HepG2 (cell line): Measurements from ENCODE around the gene SOST. TPM values are rescaled to one million over a fixed set of nuclear protein-coding genes. Genes with fewer than 3 reads are reported as not detected.
A peak's percentile ranks its signal among the peaks of the same experiment; 100 is the strongest.

Source experiments
- CEBPB ChIP-seq: IDR thresholded peaks from 2 replicates; pipeline ENCODE4 v1.6.1; 2011; ENCODE audit warnings: low read depth, low read length, improper control_type of control experiment, borderline replicate concordance
- CHCHD3 ChIP-seq: sonication (generic); formaldehyde crosslinking; IDR thresholded peaks from 2 replicates; pipeline ENCODE4 v1.8.0; 2022; ENCODE audit warnings: mild to moderate bottlenecking, missing genetic modification reagents, moderate library complexity
- HNRNPL ChIP-seq: fragments of 200-400 bp; formaldehyde crosslinking; IDR thresholded peaks from 2 replicates; pipeline ENCODE4 v1.6.1; 2017; ENCODE audit warnings: mild to moderate bottlenecking, low read depth, low read length
- HOXA3 ChIP-seq: sonication (generic); formaldehyde crosslinking; IDR thresholded peaks from 2 replicates; pipeline ENCODE4 v1.5.0; 2020; ENCODE audit warnings: missing genetic modification reagents
- KAT8 ChIP-seq: IDR thresholded peaks from 2 replicates; pipeline ENCODE4 v1.6.1; 2016; ENCODE audit warnings: missing genetic modification reagents, missing compliant biosample characterization
- KDM2A ChIP-seq: sonication (generic); formaldehyde crosslinking; IDR thresholded peaks from 2 replicates; pipeline ENCODE4 v1.4.0; 2020; ENCODE audit warnings: low read depth, missing genetic modification reagents, borderline replicate concordance
- KLF12 ChIP-seq: sonication (generic); formaldehyde crosslinking; IDR thresholded peaks from 2 replicates; pipeline ENCODE4 v1.4.0; 2020; ENCODE audit warnings: missing genetic modification reagents, borderline replicate concordance
- MTA1 ChIP-seq: sonication (generic); formaldehyde crosslinking; IDR thresholded peaks from 2 replicates; pipeline ENCODE4 v1.4.0; 2020; ENCODE audit warnings: missing genetic modification reagents, mild to moderate bottlenecking, borderline replicate concordance
- NFYC ChIP-seq: IDR thresholded peaks from 2 replicates; pipeline ENCODE4 v1.6.1; 2016; ENCODE audit warnings: missing genetic modification reagents, missing compliant biosample characterization
- POLR2G ChIP-seq: fragments of 200-400 bp; formaldehyde crosslinking; IDR thresholded peaks from 2 replicates; pipeline ENCODE4 v1.6.1; 2018; ENCODE audit warnings: mild to moderate bottlenecking, low read depth, low read length, moderate library complexity
- PPARG ChIP-seq: conservative IDR thresholded peaks from 2 replicates; pipeline ENCODE4 v1.6.1; 2016; ENCODE audit warnings: missing biosample characterization, missing genetic modification reagents
- RAD21 ChIP-seq: fragments of 450-650 bp; formaldehyde crosslinking; IDR thresholded peaks from 2 replicates; pipeline ENCODE4 v1.5.0; 2020; ENCODE audit warnings: mild to moderate bottlenecking
- SIN3B ChIP-seq: fragments of 150-350 bp; IDR thresholded peaks from 2 replicates; pipeline ENCODE4 v1.6.1; 2014; ENCODE audit warnings: low read length
- SNRNP70 ChIP-seq: fragments of 200-400 bp; formaldehyde crosslinking; IDR thresholded peaks from 2 replicates; pipeline ENCODE4 v1.6.1; 2017; ENCODE audit warnings: mild to moderate bottlenecking, low read depth, low read length, moderate library complexity
- XBP1 ChIP-seq: sonication (generic); formaldehyde crosslinking; IDR thresholded peaks from 2 replicates; pipeline ENCODE4 v1.5.0; 2020; ENCODE audit warnings: missing genetic modification reagents
- ZBTB21 ChIP-seq: sonication (generic); formaldehyde crosslinking; IDR thresholded peaks from 2 replicates; pipeline ENCODE4 v1.4.0; 2020; ENCODE audit warnings: missing genetic modification reagents
- ZC3H13 ChIP-seq: sonication (generic); formaldehyde crosslinking; IDR thresholded peaks from 2 replicates; pipeline ENCODE4 v1.8.1; 2023; ENCODE audit warnings: mild to moderate bottlenecking, missing genetic modification reagents, moderate library complexity
- ZNF33B ChIP-seq: sonication (generic); formaldehyde crosslinking; IDR thresholded peaks from 2 replicates; pipeline ENCODE4 v1.5.1; 2020; ENCODE audit warnings: mild to moderate bottlenecking, missing genetic modification reagents
- ZNF367 ChIP-seq: sonication (generic); formaldehyde crosslinking; IDR thresholded peaks from 2 replicates; pipeline ENCODE4 v1.4.0; 2020; ENCODE audit warnings: missing genetic modification reagents, borderline replicate concordance
- ZSCAN25 ChIP-seq: sonication (generic); formaldehyde crosslinking; IDR thresholded peaks from 2 replicates; pipeline ENCODE4 v1.8.0; 2022; ENCODE audit warnings: mild to moderate bottlenecking, missing genetic modification reagents
- polyA plus RNA-seq, 8 experiments: library from polyadenylated mRNA; depleted of rRNA in 3 of 8; stranded (reverse) in 7 of 8; unstranded in 1 of 8; fragments of >200 nt; fragmentation: Illumina TruSeq in 4 of 8; extraction: Trizol in 4 of 8; gene quantifications; 2 replicates each; pipeline versions ENCODE4 v1.2.1 to v1.2.3, GENCODE V29; 2011 to 2016; ENCODE audit warnings: low read depth in 4 of 8, missing spikeins in 1 of 8, mixed read lengths in 1 of 8; ENCODE audit not compliant: insufficient read depth in 1 of 8
- total RNA-seq, 5 experiments: library from RNA; depleted of rRNA; stranded (reverse); fragments of >200 nt; fragmentation: Illumina TruSeq; extraction: Trizol; gene quantifications; 2 replicates each; pipeline ENCODE4 v1.2.3, GENCODE V29; 2016; ENCODE audit warnings: low read depth in 1 of 5
- TF ChIP-seq, protein P1 (sequence below): sonication (generic); formaldehyde crosslinking; IDR thresholded peaks from 2 replicates; pipeline ENCODE4 v1.8.0; 2022; ENCODE audit warnings: missing genetic modification reagents, mild to moderate bottlenecking, borderline replicate concordance
- TF ChIP-seq, protein P2 (sequence below), 2 experiments: sonication (generic) in 1 of 2; formaldehyde crosslinking in 1 of 2; IDR thresholded peaks; 2 replicates each; pipeline versions ENCODE4 v1.6.1 to v1.9.0; 2014 to 2022; ENCODE audit warnings: antibody characterized with exemption in 1 of 2, borderline replicate concordance in 1 of 2, inconsistent platforms in 1 of 2, low read depth in 1 of 2, missing genetic modification reagents in 1 of 2
- TF ChIP-seq, protein P3 (sequence below): sonication (generic); formaldehyde crosslinking; IDR thresholded peaks from 2 replicates; pipeline ENCODE4 v1.4.0; 2020; ENCODE audit warnings: mild to moderate bottlenecking, missing genetic modification reagents, borderline replicate concordance

Gene SOST
- total and polyA plus RNA-seq, 2 of the 13 experiments (the other 11 are each of a cell fraction or from before 2014, with no cell fraction given) = not detected

DNA sequence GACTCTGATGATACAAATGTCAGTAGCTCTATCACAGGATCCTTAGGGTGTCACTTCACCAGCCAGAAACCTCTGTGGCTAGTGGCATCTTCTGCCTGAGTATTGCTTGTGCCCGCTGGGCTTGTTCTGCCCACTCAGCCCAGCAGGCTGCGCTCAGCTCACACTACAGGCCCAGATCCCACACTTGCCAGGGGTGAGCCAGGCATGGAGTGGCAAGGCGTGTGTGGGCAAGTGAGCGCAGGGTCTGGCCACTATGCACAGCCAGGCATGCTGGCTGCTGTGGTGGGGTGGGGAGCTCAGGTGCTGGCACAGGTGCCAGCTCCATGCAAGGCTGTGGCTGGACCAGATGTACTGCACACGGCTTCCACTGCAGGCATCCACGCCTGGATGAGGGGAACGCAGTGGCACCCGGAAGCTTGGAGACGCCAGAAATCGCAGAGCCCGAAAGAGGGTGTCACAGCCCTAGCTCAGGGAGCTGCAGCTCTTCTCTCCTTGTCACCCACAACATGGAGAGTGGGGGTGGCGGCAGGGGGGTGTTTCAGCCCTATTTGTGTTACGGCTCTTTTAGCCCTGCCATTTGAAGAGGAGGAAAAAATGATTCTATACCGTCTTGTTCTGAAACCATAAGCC lies 31.8 kb upstream of the SOST start (continued):
- TF ChIP-seq KLF12 (CRISPR knock-in tag) = no peak
- TF ChIP-seq, protein P1, sequence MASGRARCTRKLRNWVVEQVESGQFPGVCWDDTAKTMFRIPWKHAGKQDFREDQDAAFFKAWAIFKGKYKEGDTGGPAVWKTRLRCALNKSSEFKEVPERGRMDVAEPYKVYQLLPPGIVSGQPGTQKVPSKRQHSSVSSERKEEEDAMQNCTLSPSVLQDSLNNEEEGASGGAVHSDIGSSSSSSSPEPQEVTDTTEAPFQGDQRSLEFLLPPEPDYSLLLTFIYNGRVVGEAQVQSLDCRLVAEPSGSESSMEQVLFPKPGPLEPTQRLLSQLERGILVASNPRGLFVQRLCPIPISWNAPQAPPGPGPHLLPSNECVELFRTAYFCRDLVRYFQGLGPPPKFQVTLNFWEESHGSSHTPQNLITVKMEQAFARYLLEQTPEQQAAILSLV (CRISPR knock-in tag) = no peak
- no peak for TF ChIP-seq KAT8 (CRISPR knock-in tag)
- no peak for TF ChIP-seq SNRNP70
- no peak for TF ChIP-seq XBP1 (CRISPR knock-in tag)
- TF ChIP-seq KDM2A (CRISPR knock-in tag) = peak; percentile 21; the same call in 1 of the 2 replicates
- peak; percentile 94 for TF ChIP-seq HNRNPL
- no peak for TF ChIP-seq ZNF367 (CRISPR knock-in tag)
- TF ChIP-seq POLR2G = no peak
- TF ChIP-seq, protein P2, sequence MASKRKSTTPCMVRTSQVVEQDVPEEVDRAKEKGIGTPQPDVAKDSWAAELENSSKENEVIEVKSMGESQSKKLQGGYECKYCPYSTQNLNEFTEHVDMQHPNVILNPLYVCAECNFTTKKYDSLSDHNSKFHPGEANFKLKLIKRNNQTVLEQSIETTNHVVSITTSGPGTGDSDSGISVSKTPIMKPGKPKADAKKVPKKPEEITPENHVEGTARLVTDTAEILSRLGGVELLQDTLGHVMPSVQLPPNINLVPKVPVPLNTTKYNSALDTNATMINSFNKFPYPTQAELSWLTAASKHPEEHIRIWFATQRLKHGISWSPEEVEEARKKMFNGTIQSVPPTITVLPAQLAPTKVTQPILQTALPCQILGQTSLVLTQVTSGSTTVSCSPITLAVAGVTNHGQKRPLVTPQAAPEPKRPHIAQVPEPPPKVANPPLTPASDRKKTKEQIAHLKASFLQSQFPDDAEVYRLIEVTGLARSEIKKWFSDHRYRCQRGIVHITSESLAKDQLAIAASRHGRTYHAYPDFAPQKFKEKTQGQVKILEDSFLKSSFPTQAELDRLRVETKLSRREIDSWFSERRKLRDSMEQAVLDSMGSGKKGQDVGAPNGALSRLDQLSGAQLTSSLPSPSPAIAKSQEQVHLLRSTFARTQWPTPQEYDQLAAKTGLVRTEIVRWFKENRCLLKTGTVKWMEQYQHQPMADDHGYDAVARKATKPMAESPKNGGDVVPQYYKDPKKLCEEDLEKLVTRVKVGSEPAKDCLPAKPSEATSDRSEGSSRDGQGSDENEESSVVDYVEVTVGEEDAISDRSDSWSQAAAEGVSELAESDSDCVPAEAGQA (IDR thresholded peaks at IDR 0.05; ENCODE audit: low read depth) = no peak
- TF ChIP-seq, protein P2 (CRISPR knock-in tag; IDR thresholded peaks at IDR 0.05; ENCODE audit: borderline replicate concordance) = no peak
- TF ChIP-seq ZSCAN25 = no peak
- no peak for TF ChIP-seq NFYC (CRISPR knock-in tag)
- TF ChIP-seq, protein P3, sequence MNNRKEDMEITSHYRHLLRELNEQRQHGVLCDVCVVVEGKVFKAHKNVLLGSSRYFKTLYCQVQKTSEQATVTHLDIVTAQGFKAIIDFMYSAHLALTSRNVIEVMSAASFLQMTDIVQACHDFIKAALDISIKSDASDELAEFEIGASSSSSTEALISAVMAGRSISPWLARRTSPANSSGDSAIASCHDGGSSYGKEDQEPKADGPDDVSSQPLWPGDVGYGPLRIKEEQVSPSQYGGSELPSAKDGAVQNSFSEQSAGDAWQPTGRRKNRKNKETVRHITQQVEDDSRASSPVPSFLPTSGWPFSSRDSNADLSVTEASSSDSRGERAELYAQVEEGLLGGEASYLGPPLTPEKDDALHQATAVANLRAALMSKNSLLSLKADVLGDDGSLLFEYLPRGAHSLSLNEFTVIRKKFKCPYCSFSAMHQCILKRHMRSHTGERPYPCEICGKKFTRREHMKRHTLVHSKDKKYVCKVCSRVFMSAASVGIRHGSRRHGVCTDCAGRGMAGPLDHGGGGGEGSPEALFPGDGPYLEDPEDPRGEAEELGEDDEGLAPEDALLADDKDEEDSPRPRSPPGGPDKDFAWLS (CRISPR knock-in tag) = 0 out of 2 replicates have a peak, but pooled peaks have one; percentile 47
- no peak for TF ChIP-seq MTA1 (CRISPR knock-in tag)
- TF ChIP-seq CHCHD3 (CRISPR knock-in tag) = no peak
- no peak for TF ChIP-seq SIN3B
- no peak for TF ChIP-seq HOXA3
- TF ChIP-seq CEBPB = no peak
- no peak for TF ChIP-seq ZNF33B (CRISPR knock-in tag)
- TF ChIP-seq ZC3H13 (CRISPR knock-in tag) = no peak
- no peak for TF ChIP-seq ZBTB21 (CRISPR knock-in tag)
- TF ChIP-seq RAD21 = peak; percentile 69
- no peak for TF ChIP-seq PPARG
